Skeletal muscle satellite cell (primary cell): ENCODE measurements around the gene PHLDA3.

Experiments used
- H3K27me3 ChIP-seq: 2 replicates; pipeline ENCODE4 v1.7.0; 2013; ENCODE audit warnings: low read length; ENCODE audit not compliant: control insufficient read depth, insufficient read depth
- H3K36me3 ChIP-seq: 2 replicates; pipeline ENCODE4 v1.7.0; 2013; ENCODE audit warnings: mild to moderate bottlenecking, control low read depth, low read length; ENCODE audit not compliant: insufficient read depth
- H3K4me1 ChIP-seq: 2 replicates; pipeline ENCODE4 v1.7.0; 2013; ENCODE audit warnings: low read length; ENCODE audit not compliant: control insufficient read depth, insufficient read depth
- H3K4me2 ChIP-seq: 2 replicates; pipeline ENCODE4 v1.7.0; 2013; ENCODE audit warnings: mild to moderate bottlenecking, low read length
- H3K4me3 ChIP-seq: 2 replicates; pipeline ENCODE4 v1.7.0; 2013; ENCODE audit warnings: low read length
- H3K9ac ChIP-seq: 2 replicates; pipeline ENCODE4 v1.7.0; 2013; ENCODE audit warnings: mild to moderate bottlenecking, low read depth, low read length, moderate library complexity
- H3K9me3 ChIP-seq: replicated peaks from 2 replicates; pipeline ENCODE4 v1.7.0; 2013; ENCODE audit warnings: mild to moderate bottlenecking, control low read depth, low read length

The PHLDA3 gene

DNA sequence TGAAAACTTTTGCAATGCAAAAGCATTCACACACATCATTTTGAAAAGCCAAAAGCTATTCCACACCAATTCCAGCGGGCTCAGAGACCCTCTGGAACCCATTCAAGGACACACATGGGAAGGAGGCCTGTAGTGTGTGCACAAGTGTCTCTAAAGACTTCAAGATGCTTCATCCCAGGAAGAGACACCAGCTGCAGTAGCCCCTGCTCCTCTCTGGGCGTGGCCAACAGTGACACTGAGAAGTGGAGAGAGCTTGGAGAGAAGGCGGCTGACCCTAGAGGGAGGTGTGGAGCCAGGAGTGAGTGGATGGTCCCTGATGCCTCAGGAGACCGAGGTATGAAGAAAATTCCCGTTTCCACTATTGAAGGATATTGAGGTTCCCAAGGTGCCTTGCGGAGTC lies 32.6 kb downstream of the PHLDA3 start:
- H3K36me3 ChIP-seq: no peaks in the 10 kb centered on the region
- H3K4me2 ChIP-seq: no peak overlapping the region
- H3K4me1 ChIP-seq: peaks cover 9% of the 10 kb centered on the region
- H3K9ac ChIP-seq: no peak overlapping the region
- no peak overlapping the region for H3K4me3 ChIP-seq
- no peaks in the 10 kb centered on the region for H3K27me3 ChIP-seq
- H3K9me3 ChIP-seq: no peaks in the 10 kb centered on the region

DNA sequence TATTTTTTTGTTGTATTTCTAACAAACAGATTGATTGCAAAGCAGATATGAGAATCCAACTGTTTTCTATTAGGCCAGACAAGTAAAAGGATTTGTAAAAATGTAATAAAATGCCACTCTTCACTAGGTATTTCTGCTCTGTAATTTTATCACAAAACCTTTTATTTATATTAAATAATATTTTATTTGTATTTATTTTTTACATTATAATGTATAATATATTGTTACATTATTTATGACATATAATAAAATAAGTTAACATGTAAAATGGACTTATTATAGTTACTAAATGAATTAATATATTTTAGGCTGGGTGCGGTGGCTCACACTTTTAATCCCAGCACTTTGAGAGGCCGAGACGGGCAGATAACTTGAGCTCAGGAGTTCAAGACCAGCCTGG lies 34.7 kb downstream of the PHLDA3 start:
- Histone ChIP-seq H3K36me3 (no peaks in the 10 kb centered on the region), H3K4me2 (no peak overlapping the region), H3K9ac (no peak overlapping the region), H3K4me1 (peaks cover 22% of the 10 kb centered on the region), H3K9me3 (no peaks in the 10 kb centered on the region), H3K4me3 (no peak overlapping the region), H3K27me3 (peaks cover 9% of the 10 kb centered on the region)

- H3K4me3 ChIP-seq: no peak overlapping the region
- peaks cover 22% of the 10 kb centered on the region for H3K4me1 ChIP-seq
- no peaks in the 10 kb centered on the region for H3K9me3 ChIP-seq
- no peaks in the 10 kb centered on the region for H3K36me3 ChIP-seq
- H3K4me2 ChIP-seq: no peak overlapping the region
- H3K27me3 ChIP-seq: peaks cover 9% of the 10 kb centered on the region
- H3K9ac ChIP-seq: no peak overlapping the region
Observed at GRCh38 chr1:201433609-201434008, 35.4 kb downstream of the PHLDA3 start.

DNA sequence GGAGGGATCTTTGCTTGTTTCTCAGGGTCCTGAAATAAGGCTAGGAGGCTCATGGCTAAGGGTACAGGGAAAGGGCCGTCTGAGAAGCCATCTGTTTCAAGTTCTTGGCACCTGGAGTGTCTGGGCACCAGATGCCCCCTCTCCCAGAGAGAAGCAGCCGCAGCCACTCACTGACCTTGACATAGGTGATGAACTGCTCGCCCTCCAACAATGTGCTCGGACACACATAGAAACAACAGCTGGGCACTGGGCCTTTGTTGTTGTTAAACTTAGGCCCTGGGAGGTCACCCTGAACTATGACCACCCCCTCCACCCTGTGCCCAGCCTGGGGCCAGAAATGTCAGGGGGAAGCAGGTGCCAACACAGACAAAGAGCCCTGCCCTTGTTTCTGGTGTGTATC lies 38.2 kb downstream of the PHLDA3 start:
- Histone ChIP-seq H3K4me2 (no peak overlapping the region), H3K4me3 (no peak overlapping the region), H3K9me3 (no peaks in the 10 kb centered on the region), H3K9ac (no peak overlapping the region), H3K36me3 (no peaks in the 10 kb centered on the region), H3K4me1 (peaks cover 17% of the 10 kb centered on the region), H3K27me3 (peaks cover 12% of the 10 kb centered on the region)

- Histone ChIP-seq H3K27me3 (peaks cover 12% of the 10 kb centered on the region), H3K9ac (no peak overlapping the region), H3K36me3 (no peaks in the 10 kb centered on the region), H3K4me3 (no peak overlapping the region), H3K4me2 (no peak overlapping the region), H3K9me3 (no peaks in the 10 kb centered on the region), H3K4me1 (peaks cover 13% of the 10 kb centered on the region)
Observed at GRCh38 chr1:201429736-201430501, 39.1 kb downstream of the PHLDA3 start.

GRCh38 chr1:201427963-201428362 lies 41.0 kb downstream of the PHLDA3 start:
- Histone ChIP-seq H3K9me3 (no peaks in the 10 kb centered on the region), H3K4me1 (peaks cover 18% of the 10 kb centered on the region), H3K9ac (no peak overlapping the region), H3K4me2 (no peak overlapping the region), H3K27me3 (peaks cover 12% of the 10 kb centered on the region), H3K4me3 (no peak overlapping the region), H3K36me3 (no peaks in the 10 kb centered on the region)

- Histone ChIP-seq H3K4me3 (no peak overlapping the region), H3K9ac (no peak overlapping the region), H3K36me3 (no peaks in the 10 kb centered on the region), H3K9me3 (no peaks in the 10 kb centered on the region), H3K27me3 (peaks cover 16% of the 10 kb centered on the region), H3K4me1 (peaks cover 28% of the 10 kb centered on the region), H3K4me2 (no peak overlapping the region)
Observed at GRCh38 chr1:201426479-201427310, 42.3 kb downstream of the PHLDA3 start.

DNA sequence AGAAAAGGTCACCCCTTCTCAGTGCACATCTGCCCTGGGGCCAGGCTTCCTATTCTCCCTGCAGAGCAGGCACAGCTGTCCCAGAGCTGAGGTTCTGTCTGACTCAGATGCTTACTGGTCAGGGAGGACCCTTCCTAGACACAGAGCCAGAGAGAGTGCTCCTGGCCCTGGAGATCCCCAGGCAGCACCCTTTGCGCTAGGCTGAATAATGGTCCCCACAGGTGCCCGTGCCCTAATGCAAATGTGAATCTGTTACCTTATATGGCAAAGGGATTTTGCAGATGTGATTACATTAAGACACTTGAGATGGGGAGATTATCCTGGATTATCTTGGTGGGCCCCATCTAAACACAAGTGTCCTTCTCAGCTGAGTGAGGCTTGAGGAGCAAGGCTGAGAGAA lies 44.8 kb downstream of the PHLDA3 start:
- no peaks in the 10 kb centered on the region for H3K36me3 ChIP-seq
- no peaks in the 10 kb centered on the region for H3K9me3 ChIP-seq
- no peak overlapping the region for H3K4me2 ChIP-seq
- peaks cover 12% of the 10 kb centered on the region for H3K27me3 ChIP-seq
- H3K9ac ChIP-seq: no peak overlapping the region
- peaks cover 39% of the 10 kb centered on the region for H3K4me1 ChIP-seq
- no peak overlapping the region for H3K4me3 ChIP-seq

DNA sequence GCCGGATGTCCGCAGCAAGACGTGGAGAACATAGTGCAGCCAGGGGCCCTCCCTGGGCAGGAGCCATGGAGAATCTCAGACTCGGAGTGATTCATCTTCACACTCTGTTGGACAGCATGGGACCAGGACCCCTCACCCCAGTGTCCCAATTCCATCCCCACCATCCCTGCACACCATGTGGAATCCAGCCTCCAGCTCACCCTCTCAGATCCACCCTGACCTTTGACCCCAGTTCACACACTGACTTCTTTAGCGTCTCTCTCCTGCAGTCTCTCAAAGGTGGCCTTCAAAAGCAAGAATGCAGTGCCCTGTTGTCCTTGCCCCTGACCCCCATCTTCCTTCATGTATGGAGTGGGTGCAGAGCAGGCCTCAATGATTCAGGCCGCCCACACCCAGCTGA lies 45.3 kb downstream of the PHLDA3 start:
- H3K4me2 ChIP-seq: no peak overlapping the region
- no peak overlapping the region for H3K9ac ChIP-seq
- H3K9me3 ChIP-seq: no peaks in the 10 kb centered on the region
- peaks cover 12% of the 10 kb centered on the region for H3K27me3 ChIP-seq
- H3K36me3 ChIP-seq: no peaks in the 10 kb centered on the region
- no peak overlapping the region for H3K4me3 ChIP-seq
- peaks cover 40% of the 10 kb centered on the region for H3K4me1 ChIP-seq

DNA sequence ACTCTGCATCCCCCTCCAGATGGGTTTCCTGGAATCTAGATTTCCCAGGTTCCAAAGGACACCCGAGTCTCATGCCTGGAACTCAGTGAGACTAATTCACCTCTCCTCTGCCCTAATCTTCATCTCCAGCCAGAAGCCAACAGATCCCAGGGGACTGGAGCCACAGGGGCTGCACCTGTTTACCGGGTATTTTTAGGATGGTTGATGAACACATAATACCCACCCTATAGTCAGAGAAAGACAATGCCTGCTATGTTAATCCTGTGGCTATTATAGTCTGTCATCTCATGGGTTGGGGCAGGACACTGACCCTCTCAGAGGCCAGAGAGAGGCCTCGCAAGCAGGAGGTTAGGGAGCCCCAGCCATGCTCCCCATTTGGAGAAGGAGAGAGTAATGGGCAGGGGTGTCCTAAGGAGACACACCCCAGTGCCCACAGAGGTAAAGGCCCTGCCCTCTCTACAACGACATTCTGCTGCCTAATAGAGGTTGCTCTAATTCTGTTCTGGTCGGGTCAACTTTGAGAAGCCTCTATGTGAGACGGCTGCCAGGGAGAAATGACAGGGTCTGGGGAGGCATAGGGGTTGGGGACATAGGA lies 46.5 kb downstream of the PHLDA3 start:
- Histone ChIP-seq H3K4me2 (no peak overlapping the region), H3K4me1 (peaks cover 40% of the 10 kb centered on the region), H3K4me3 (no peak overlapping the region), H3K27me3 (peaks cover 9% of the 10 kb centered on the region), H3K36me3 (no peaks in the 10 kb centered on the region), H3K9ac (no peak overlapping the region), H3K9me3 (no peaks in the 10 kb centered on the region)

- Histone ChIP-seq H3K4me3 (no peak overlapping the region), H3K27me3 (peaks cover 9% of the 10 kb centered on the region), H3K9me3 (no peaks in the 10 kb centered on the region), H3K4me2 (no peak overlapping the region), H3K36me3 (no peaks in the 10 kb centered on the region), H3K4me1 (peaks cover 40% of the 10 kb centered on the region), H3K9ac (no peak overlapping the region)
Observed at GRCh38 chr1:201422026-201422425, 47.0 kb downstream of the PHLDA3 start.
